NT2/D1 (cell line): ENCODE results near the gene RALGPS1.

ENCODE experiments used
- SUZ12 ChIP-seq: IDR thresholded peaks from 2 replicates; pipeline ENCODE4 v1.6.1; 2011; ENCODE audit not compliant: insufficient read length, insufficient read depth; ENCODE audit errors: extremely low read depth
- YY1 ChIP-seq: IDR thresholded peaks from 2 replicates; pipeline ENCODE4 v1.6.1; 2011; ENCODE audit not compliant: insufficient read length, insufficient read depth

DNA sequence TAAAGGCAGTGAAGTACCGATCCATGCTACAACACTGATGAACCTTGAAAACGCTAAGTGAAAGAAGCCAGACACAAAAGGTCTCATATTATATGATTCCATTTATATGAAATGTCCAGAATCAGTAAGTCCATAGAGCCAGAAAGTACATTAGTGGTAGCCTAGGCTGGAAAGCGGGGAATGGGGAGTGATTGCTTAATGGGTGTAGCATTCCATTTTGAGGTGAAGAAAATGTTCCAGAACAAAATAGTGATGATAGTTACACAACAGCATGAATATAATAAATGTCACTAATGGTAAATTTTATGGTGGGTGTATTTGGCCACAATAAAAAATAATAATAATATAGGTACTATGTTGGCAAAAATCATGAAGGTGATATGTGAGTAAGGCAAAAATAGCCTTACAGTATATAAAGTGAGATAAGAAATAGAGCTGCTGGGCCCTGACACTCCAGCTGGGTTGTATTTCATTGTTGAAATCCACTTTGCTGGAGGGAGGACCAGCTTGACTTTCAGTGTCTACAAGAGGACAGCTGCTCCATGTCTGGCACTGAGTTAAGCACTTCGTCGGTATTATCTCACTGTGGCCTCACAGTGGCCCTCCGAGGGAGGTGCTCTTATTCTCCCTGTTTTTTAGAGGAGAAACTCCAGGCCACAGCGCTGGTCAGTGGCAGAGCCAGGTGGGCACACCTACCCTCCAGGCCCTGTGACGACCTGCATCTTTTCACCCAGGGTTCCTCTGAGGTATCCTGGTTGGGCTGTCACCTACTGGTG is 230.3 kb downstream of the RALGPS1 start:
- TF ChIP-seq SUZ12 (no peak), YY1 (no peak)
